Hindlimb muscle (tissue), 1 donor: ENCODE results near the gene NBEAL2. TPM values are rescaled to one million over a fixed set of nuclear protein-coding genes. Genes with fewer than 3 reads are reported as not detected.

Experiments
- DNase-seq: peaks from one replicate; pipeline ENCODE4 v3.0.0-alpha.2; 2013
- polyA plus RNA-seq: library from polyadenylated mRNA; unstranded; fragments of 120-200 nt; gene quantifications from one replicate; pipeline ENCODE4 v1.2.1, GENCODE V29; 2013; ENCODE audit not compliant: insufficient read length

Gene NBEAL2
- 15.8 TPM for polyA plus RNA-seq

- peak; percentile 88 for DNase-seq
These were observed at the start of gene NBEAL2 for GRCh38 chr3:46978985-46979944. TSS of gene NBEAL2 (plus strand) at chr3:46979666. CDS start at chr3:46979862, 196 bp downstream.

- no peak for DNase-seq
These were observed 49.1 kb upstream of the NBEAL2 start for GRCh38 chr3:46930166-46930944.

- no peak for DNase-seq
These were observed 48.5 kb upstream of the NBEAL2 start for GRCh38 chr3:46930945-46931403.

- DNase-seq, result no peak
These were observed 47.7 kb upstream of the NBEAL2 start for GRCh38 chr3:46931631-46932331.

- no peak for DNase-seq
These were observed 46.8 kb upstream of the NBEAL2 start for GRCh38 chr3:46932455-46933225.

GRCh38 chr3:46933261-46933660 is 46.2 kb upstream of the NBEAL2 start:
- no peak for DNase-seq

- no peak for DNase-seq
These were observed 45.4 kb upstream of the NBEAL2 start for GRCh38 chr3:46934072-46934471.

- no peak for DNase-seq
These were observed 44.8 kb upstream of the NBEAL2 start for GRCh38 chr3:46934498-46935167.

GRCh38 chr3:46935168-46935858 is 44.2 kb upstream of the NBEAL2 start:
- DNase-seq, result peak; percentile 41

- no peak for DNase-seq
These were observed 43.4 kb upstream of the NBEAL2 start for GRCh38 chr3:46935989-46936558.

- no peak for DNase-seq
These were observed 42.7 kb upstream of the NBEAL2 start for GRCh38 chr3:46936733-46937250.

GRCh38 chr3:46938118-46938517 is 41.3 kb upstream of the NBEAL2 start:
- no peak for DNase-seq

GRCh38 chr3:46939578-46940445 is 39.7 kb upstream of the NBEAL2 start:
- DNase-seq, result no peak

GRCh38 chr3:46942076-46942475 is 37.4 kb upstream of the NBEAL2 start:
- DNase-seq, result no peak

GRCh38 chr3:46942481-46943236 is 36.8 kb upstream of the NBEAL2 start:
- DNase-seq, result no peak

- no peak for DNase-seq
These were observed 36.0 kb upstream of the NBEAL2 start for GRCh38 chr3:46943237-46944187.

- DNase-seq, result no peak
These were observed 35.3 kb upstream of the NBEAL2 start for GRCh38 chr3:46944191-46944590.
